T-cell (primary cell): ENCODE measurements around the gene ZNF74. TPM values are rescaled to one million over a fixed set of nuclear protein-coding genes. Genes with fewer than 3 reads are reported as not detected.

Experiments used
- ATAC-seq, 4 experiments: fragments of 200-7000 bp in 3 of 4; fragments of 150-1000 bp in 1 of 4; cut with Tn5 transposase; replicated peaks in 1 of 4; 1 replicate in 3 of 4; 2 replicates in 1 of 4; pipeline ENCODE4 v1.10.0; 2021; ENCODE audit warnings: moderate library complexity in 3 of 4, mild to moderate bottlenecking in 2 of 4, moderate number of reproducible peaks in 1 of 4
- CTCF ChIA-PET, 2 donors: fragments of 300-600 bp; sonication (Branson Sonifier 250); formaldehyde crosslinking; loops; one replicate each; lab custom pipeline; 2022; ENCODE audit warnings: antibody characterized with exemption in 2 of 2; lab: Charles Lee
- POLR2A ChIA-PET, 2 donors: fragments of 300-600 bp; sonication (Branson Sonifier 250); formaldehyde crosslinking; loops; one replicate each; lab custom pipeline; 2022; ENCODE audit warnings: antibody characterized with exemption in 2 of 2; lab: Charles Lee
- DNase-seq, 35 experiments: peaks; one replicate each; pipeline versions ENCODE4 v3.0.0 to v3.0.0-alpha.2; 2013 to 2023
- H3K27ac ChIP-seq: one replicate; pipeline ENCODE4 v1.5.1; 2013; ENCODE audit warnings: low read length
- H3K27me3 ChIP-seq, 2 experiments: replicated peaks in 1 of 2; 1 replicate in 1 of 2; 2 replicates in 1 of 2; pipeline versions ENCODE4 v1.6.1 to v1.7.0; 2013; ENCODE audit warnings: low read length in 1 of 2, mixed read lengths in 1 of 2; ENCODE audit not compliant: control insufficient read depth in 2 of 2, insufficient read depth in 2 of 2; ENCODE audit errors: extremely low read depth in 1 of 2
- H3K36me3 ChIP-seq, 2 donors: 1 replicate in 1 of 2; 2 replicates in 1 of 2; pipeline versions ENCODE4 v1.6.1 to v1.7.0; 2013; ENCODE audit warnings: low read length in 1 of 2; ENCODE audit not compliant: control insufficient read depth in 2 of 2, insufficient read depth in 1 of 2; ENCODE audit errors: extremely low read depth in 1 of 2
- H3K4me1 ChIP-seq, 2 experiments: 1 replicate in 1 of 2; 2 replicates in 1 of 2; pipeline versions ENCODE4 v1.6.1 to v1.7.0; 2013; ENCODE audit warnings: low read length in 2 of 2, mixed read lengths in 1 of 2; ENCODE audit not compliant: insufficient read depth in 2 of 2, control insufficient read depth in 1 of 2; ENCODE audit errors: extremely low read depth in 1 of 2
- H3K4me3 ChIP-seq, 2 donors: 1 replicate in 1 of 2; 2 replicates in 1 of 2; pipeline versions ENCODE4 v1.5.1 to v1.7.0; 2013; ENCODE audit warnings: mild to moderate bottlenecking in 2 of 2, low read length in 1 of 2, moderate library complexity in 1 of 2; ENCODE audit not compliant: control insufficient read depth in 1 of 2; ENCODE audit errors: extremely low read depth in 1 of 2
- H3K9me3 ChIP-seq: 2 replicates; pipeline ENCODE4 v1.7.0; 2013
- H3K27ac Mint-ChIP-seq, 2 donors: one replicate each; pipeline ENCODE4 v1.8.0; 2020 to 2021; ENCODE audit warnings: mild to moderate bottlenecking in 2 of 2, mixed read lengths in 2 of 2
- H3K27me3 Mint-ChIP-seq, 2 donors: one replicate each; pipeline ENCODE4 v1.8.0; 2021 to 2022; ENCODE audit warnings: mixed read lengths in 2 of 2
- H3K36me3 Mint-ChIP-seq: one replicate; pipeline ENCODE4 v1.8.0; 2021; ENCODE audit warnings: mixed read lengths
- H3K4me1 Mint-ChIP-seq, 3 donors: one replicate each; pipeline ENCODE4 v1.8.0; 2020 to 2022; ENCODE audit warnings: mixed read lengths in 3 of 3, mild to moderate bottlenecking in 1 of 3
- H3K4me3 Mint-ChIP-seq, 3 donors: one replicate each; pipeline ENCODE4 v1.8.0; 2020 to 2022; ENCODE audit warnings: mild to moderate bottlenecking in 3 of 3, mixed read lengths in 3 of 3, moderate library complexity in 3 of 3
- H3K9me3 Mint-ChIP-seq, 3 donors: one replicate each; pipeline ENCODE4 v1.8.0; 2020 to 2022; ENCODE audit warnings: mixed read lengths in 3 of 3
- WGBS: methylation state at CpG from one replicate; pipeline ENCODE4 v1.1.5; 2013; ENCODE audit warnings: missing lambda C conversion rate; ENCODE audit not compliant: insufficient coverage; 5-methylcytosine and 5-hydroxymethylcytosine counted together
- total RNA-seq, 35 experiments: library from RNA in 6 of 35; stranded (reverse) in 6 of 35; fragments of 120-200 nt in 1 of 35; gene quantifications; one replicate each; pipeline versions ENCODE4 v1.2.1 to v1.2.4 and lab custom pipeline; 2013 to 2026

Gene ZNF74
- total RNA-seq, 5 donors from 2014 or later (not counting 1 experiment from before 2014, with no cell fraction given): 6.8 to 19.7 (median 17.3) TPM

- Mint-ChIP-seq H3K4me1 (peaks cover 23 to 35% (median 25%) of the 10 kb centered on the region in 3 donors), H3K27ac (peak overlapping the region in 1 of 2 donors; percentile 22), H3K36me3 (no peaks in the 10 kb centered on the region), H3K4me3 (peak overlapping the region; percentile 59 to 89 (median 61)), H3K9me3 (no peaks in the 10 kb centered on the region), H3K27me3 (peaks cover 20 to 46% of the 10 kb centered on the region in 2 donors)
- DNase-seq (no peak), ATAC-seq (no peak)
- 18% methylated on average over 36 of the region's 50 CpGs for WGBS
- ChIA-PET POLR2A (no interaction called here), CTCF (no interaction called here)
- no peaks in the 10 kb centered on the region for H3K9me3 ChIP-seq
- peaks cover 24 to 88% of the 10 kb centered on the region in 2 experiments for H3K27me3 ChIP-seq
- H3K4me1 ChIP-seq: peaks cover 15 to 44% of the 10 kb centered on the region in 2 experiments
- no peak overlapping the region for H3K27ac ChIP-seq
- no peaks in the 10 kb centered on the region for H3K36me3 ChIP-seq
- peak overlapping the region in 1 of 2 donors; percentile 80 for H3K4me3 ChIP-seq
Measured at GRCh38 chr22:20431511-20432192, 37.7 kb downstream of the ZNF74 start.

- Histone ChIP-seq H3K36me3 (no peaks in the 10 kb centered on the region), H3K4me1 (peaks cover 17 to 50% of the 10 kb centered on the region in 2 experiments), H3K27ac (no peak overlapping the region), H3K9me3 (no peaks in the 10 kb centered on the region), H3K27me3 (peaks cover 22 to 88% of the 10 kb centered on the region in 2 experiments), H3K4me3 (no peak overlapping the region)
- 79% methylated on average over 3 of the region's 3 CpGs for WGBS
- ATAC-seq (no peak), DNase-seq (no peak)
- Mint-ChIP-seq H3K27ac (peak overlapping the region in 1 of 2 donors; percentile 22), H3K27me3 (peaks cover 25 to 47% of the 10 kb centered on the region in 2 donors), H3K4me1 (peaks cover 26 to 37% (median 28%) of the 10 kb centered on the region in 3 donors), H3K36me3 (no peaks in the 10 kb centered on the region), H3K4me3 (peak overlapping the region in 2 of 3 donors; percentile 59 to 89), H3K9me3 (no peaks in the 10 kb centered on the region)
- POLR2A ChIA-PET: interaction anchor here in 1 of 2 donors (0.6 kb wide), 1 partner anchor 81 kb away, joined by 3 read pairs; no protein-coding TSS in a partner anchor
- CTCF ChIA-PET: no interaction called here
Measured at GRCh38 chr22:20432244-20432686, 38.3 kb downstream of the ZNF74 start.

DNA sequence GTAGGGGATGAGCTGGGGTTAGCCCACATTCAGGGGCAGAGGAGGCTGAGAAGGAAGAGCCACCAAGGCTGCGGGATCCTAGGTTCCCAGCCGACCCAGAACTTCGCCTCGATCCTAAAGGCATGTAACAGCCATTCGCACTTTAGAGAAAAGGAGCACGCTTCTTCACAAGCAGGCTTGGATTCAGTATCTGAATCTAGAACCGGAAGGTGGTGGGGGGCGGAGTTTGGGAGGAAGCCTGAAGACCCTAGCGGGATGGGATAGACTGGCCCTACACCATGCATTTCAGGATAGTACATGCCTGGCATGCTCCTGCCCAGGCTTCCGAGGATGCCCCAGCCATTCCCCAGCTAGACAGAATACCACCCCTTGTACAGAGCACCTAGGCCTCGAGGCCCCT is 39.2 kb downstream of the ZNF74 start:
- no peaks in the 10 kb centered on the region for H3K9me3 ChIP-seq
- H3K27ac ChIP-seq: no peak overlapping the region
- no peaks in the 10 kb centered on the region for H3K36me3 ChIP-seq
- Mint-ChIP-seq H3K9me3 (no peaks in the 10 kb centered on the region), H3K36me3 (no peaks in the 10 kb centered on the region), H3K27ac (no peak overlapping the region), H3K27me3 (peaks cover 27 to 46% of the 10 kb centered on the region in 2 donors), H3K4me3 (peak overlapping the region in 1 of 3 donors; percentile 89), H3K4me1 (peaks cover 27 to 36% (median 28%) of the 10 kb centered on the region in 3 donors)
- DNase-seq: no peak
- ChIA-PET CTCF (no interaction called here), POLR2A (no interaction called here)
- peaks cover 17 to 88% of the 10 kb centered on the region in 2 experiments for H3K27me3 ChIP-seq
- no peak for ATAC-seq
- 98% methylated on average over 4 of the region's 11 CpGs for WGBS
- no peak overlapping the region for H3K4me3 ChIP-seq
- H3K4me1 ChIP-seq: peaks cover 17 to 57% of the 10 kb centered on the region in 2 experiments

DNA sequence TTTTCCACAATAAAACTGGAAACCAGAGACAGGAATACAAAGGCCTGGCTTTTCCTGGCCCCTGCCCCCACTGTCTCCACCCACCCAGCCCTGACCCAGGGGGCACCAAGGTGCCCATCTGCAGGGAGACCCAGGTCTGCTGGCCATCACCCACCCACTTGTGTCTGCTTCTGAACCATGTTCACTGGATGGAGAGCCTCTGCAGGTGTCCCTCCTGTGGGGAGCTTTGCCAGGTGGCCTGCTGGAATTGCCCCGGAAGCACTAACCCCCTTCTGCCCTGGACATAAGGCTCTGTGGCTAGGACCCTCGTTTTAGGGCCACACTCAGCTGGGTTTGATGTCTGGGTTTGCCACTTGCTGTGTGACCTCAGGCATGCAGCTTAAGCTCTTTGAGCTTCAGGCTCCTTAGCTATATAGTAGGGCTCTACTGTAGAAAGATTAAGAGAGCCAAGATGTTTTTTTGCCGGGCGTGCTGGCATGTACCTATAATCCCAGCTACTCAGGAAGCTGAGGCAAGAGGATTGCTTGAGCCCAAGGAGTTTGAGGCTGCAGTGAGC is 39.8 kb downstream of the ZNF74 start:
- no peak overlapping the region for H3K27ac Mint-ChIP-seq
- Histone ChIP-seq H3K27me3 (peaks cover 17 to 88% of the 10 kb centered on the region in 2 experiments), H3K9me3 (no peaks in the 10 kb centered on the region), H3K27ac (no peak overlapping the region), H3K4me1 (peaks cover 17 to 56% of the 10 kb centered on the region in 2 experiments), H3K4me3 (no peak overlapping the region), H3K36me3 (no peaks in the 10 kb centered on the region)
- peak overlapping the region in 1 of 3 donors; percentile 6 for H3K4me3 Mint-ChIP-seq
- peaks cover 25 to 41% (median 29%) of the 10 kb centered on the region in 3 donors for H3K4me1 Mint-ChIP-seq
- peaks cover 31 to 48% of the 10 kb centered on the region in 2 donors for H3K27me3 Mint-ChIP-seq
- WGBS: 87% methylated on average over 4 of the region's 4 CpGs
- ChIA-PET POLR2A (no interaction called here), CTCF (interaction anchor here in 1 of 2 donors (0.6 kb wide), 1 partner anchor 106 kb away, joined by 10 read pairs; no protein-coding TSS in a partner anchor)
- peaks cover 3% of the 10 kb centered on the region for H3K36me3 Mint-ChIP-seq
- peak in 1 of 35 experiments; percentile 11 for DNase-seq
- no peaks in the 10 kb centered on the region for H3K9me3 Mint-ChIP-seq
- ATAC-seq: no peak

DNA sequence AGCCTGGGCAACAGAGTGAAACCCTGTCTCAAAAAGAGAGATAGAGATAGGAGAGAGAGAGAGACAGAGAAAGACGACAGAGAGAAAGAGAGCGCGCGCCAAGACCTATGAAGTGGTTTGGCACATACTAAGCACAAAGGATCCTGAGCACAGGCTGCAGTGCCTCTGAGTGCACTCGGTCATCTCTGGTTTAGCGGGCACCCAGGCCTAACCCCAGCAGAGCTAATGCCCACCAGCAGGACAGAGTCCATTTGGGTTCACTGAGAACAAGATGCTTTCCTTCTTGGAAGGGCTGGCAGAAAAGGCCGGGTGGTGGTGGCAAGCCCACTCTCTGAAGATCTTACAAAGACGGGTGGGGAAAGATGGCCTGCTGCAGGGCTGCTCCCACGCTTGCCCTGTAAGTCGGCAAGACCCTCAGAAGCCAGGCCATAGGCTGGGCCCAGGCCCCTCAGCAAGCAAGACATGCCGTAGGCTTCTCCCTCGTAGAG is 40.4 kb downstream of the ZNF74 start:
- Histone ChIP-seq H3K4me3 (no peak overlapping the region), H3K27me3 (peaks cover 17 to 91% of the 10 kb centered on the region in 2 experiments), H3K36me3 (no peaks in the 10 kb centered on the region), H3K27ac (no peak overlapping the region), H3K4me1 (peaks cover 15 to 52% of the 10 kb centered on the region in 2 experiments), H3K9me3 (no peaks in the 10 kb centered on the region)
- ChIA-PET POLR2A (no interaction called here), CTCF (interaction anchor here in 1 of 2 donors (0.6 kb wide), 1 partner anchor 106 kb away, joined by 10 read pairs; no protein-coding TSS in a partner anchor)
- H3K36me3 Mint-ChIP-seq: peaks cover 3% of the 10 kb centered on the region
- 93% methylated on average over 12 of the region's 12 CpGs for WGBS
- ATAC-seq: no peak
- DNase-seq: peak in 1 of 35 experiments; percentile 3
- no peaks in the 10 kb centered on the region for H3K9me3 Mint-ChIP-seq
- H3K27me3 Mint-ChIP-seq: peaks cover 31 to 44% of the 10 kb centered on the region in 2 donors
- peaks cover 21 to 37% (median 25%) of the 10 kb centered on the region in 3 donors for H3K4me1 Mint-ChIP-seq
- peak overlapping the region in 1 of 3 donors; percentile 59 for H3K4me3 Mint-ChIP-seq
- H3K27ac Mint-ChIP-seq: no peak overlapping the region

DNA sequence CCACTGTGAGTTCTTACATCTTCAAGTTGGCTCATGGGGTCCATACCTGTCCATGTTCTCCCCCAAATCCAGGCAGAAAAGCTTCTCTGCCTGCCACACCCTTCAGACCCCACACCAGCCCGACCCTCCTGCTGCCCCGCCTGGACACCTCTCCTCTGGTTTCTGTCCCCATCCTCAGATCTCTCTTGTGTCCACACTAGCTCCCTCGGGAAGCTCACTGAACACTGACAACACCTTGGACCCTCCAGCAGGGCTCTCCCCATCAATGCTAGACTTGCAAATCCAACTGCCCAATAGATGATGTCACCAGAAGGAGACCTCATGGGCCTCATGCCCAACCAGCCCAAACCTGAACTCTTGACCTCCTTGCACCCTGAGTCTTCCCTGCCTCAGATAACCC is 40.8 kb downstream of the ZNF74 start:
- ATAC-seq (no peak), DNase-seq (peak in 1 of 35 experiments; percentile 19)
- Mint-ChIP-seq H3K9me3 (no peaks in the 10 kb centered on the region), H3K36me3 (peaks cover 3% of the 10 kb centered on the region), H3K27me3 (peaks cover 31 to 44% of the 10 kb centered on the region in 2 donors), H3K4me3 (peak overlapping the region in 1 of 3 donors; percentile 59), H3K4me1 (peaks cover 21 to 38% (median 25%) of the 10 kb centered on the region in 3 donors), H3K27ac (no peak overlapping the region)
- Histone ChIP-seq H3K9me3 (no peaks in the 10 kb centered on the region), H3K4me3 (no peak overlapping the region), H3K27ac (no peak overlapping the region), H3K36me3 (no peaks in the 10 kb centered on the region), H3K27me3 (peaks cover 17 to 87% of the 10 kb centered on the region in 2 experiments), H3K4me1 (peaks cover 12 to 47% of the 10 kb centered on the region in 2 experiments)
- CTCF ChIA-PET: no interaction called here
- whole genome bisulfite sequencing: 92% methylated on average over 3 of the region's 3 CpGs
- POLR2A ChIA-PET: no interaction called here
